Sigmoid colon (tissue), 4 donors: ENCODE data around the gene OPRL1.

ENCODE experiments used
- CTCF ChIP-seq, 4 experiments: fragments of 450-650 bp in 3 of 4; fragments of 200-600 bp in 1 of 4; IDR thresholded peaks; one replicate each; pipeline ENCODE4 v1.5.1; 2016 to 2019; ENCODE audit warnings: antibody characterized with exemption in 4 of 4, mild to moderate bottlenecking in 3 of 4, moderate library complexity in 2 of 4
- EP300 ChIP-seq, 4 donors: sonication (generic); formaldehyde crosslinking; IDR thresholded peaks; one replicate each; pipeline ENCODE4 v1.6.1; 2017; ENCODE audit warnings: antibody characterized with exemption in 4 of 4
- POLR2A ChIP-seq, 2 donors: fragments of 450-650 bp; IDR thresholded peaks; one replicate each; pipeline ENCODE4 v1.6.1; 2016; ENCODE audit warnings: antibody characterized with exemption in 2 of 2, mild to moderate bottlenecking in 2 of 2, moderate library complexity in 2 of 2
- POLR2AphosphoS5 ChIP-seq, 4 donors: sonication (generic); formaldehyde crosslinking; IDR thresholded peaks; one replicate each; pipeline ENCODE4 v1.6.1; 2017; ENCODE audit warnings: antibody characterized with exemption in 4 of 4

- TF ChIP-seq CTCF (IDR thresholded peaks at IDR 0.05): peak; percentile 42 to 69 (median 66)
- TF ChIP-seq POLR2A (IDR thresholded peaks at IDR 0.05): no peak
- TF ChIP-seq POLR2AphosphoS5 (IDR thresholded peaks at IDR 0.05): no peak
- no peak for TF ChIP-seq EP300 (IDR thresholded peaks at IDR 0.05)
These were observed 41.2 kb upstream of the OPRL1 start for GRCh38 chr20:64038565-64039292.
